ENCODE data around the gene FBXO42.

DNA sequence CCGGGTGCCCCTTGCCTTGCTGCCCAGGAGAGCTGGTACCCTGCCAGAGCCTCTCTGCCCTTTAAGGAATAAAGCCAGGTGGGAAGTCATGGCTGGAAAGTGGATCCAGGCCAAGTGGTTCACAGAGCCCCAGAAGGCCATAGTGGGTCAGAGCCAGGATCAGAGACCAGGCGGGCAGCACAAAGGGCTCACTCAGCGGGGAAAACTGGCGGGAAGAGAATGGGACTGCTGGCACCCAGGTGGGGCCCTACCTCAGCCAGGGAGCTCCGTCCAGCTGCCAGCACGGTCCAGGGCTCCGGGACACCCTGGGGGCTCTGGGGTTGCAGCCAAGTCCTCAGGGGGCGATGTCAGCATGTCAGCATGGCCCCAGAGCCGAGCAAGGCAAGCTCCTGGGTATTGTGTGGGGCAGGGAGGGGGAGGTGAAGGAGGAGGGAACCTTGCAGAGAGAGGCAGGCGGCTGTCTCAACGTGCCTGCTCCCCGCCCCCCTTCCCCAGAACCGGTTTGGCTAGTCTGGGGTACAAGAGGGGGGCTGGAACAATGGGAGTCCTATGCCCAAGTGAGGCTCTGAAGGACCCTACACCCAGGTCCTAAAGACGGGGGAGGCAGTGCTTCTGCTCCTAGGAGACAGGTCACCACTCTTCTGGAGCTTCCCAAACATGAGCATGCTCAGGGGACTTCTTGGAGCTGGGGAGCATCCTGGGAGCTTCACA, 139.9 kb downstream of the FBXO42 start, which contains the start of gene ARHGEF19:
- TF ChIP-seq, protein P1, sequence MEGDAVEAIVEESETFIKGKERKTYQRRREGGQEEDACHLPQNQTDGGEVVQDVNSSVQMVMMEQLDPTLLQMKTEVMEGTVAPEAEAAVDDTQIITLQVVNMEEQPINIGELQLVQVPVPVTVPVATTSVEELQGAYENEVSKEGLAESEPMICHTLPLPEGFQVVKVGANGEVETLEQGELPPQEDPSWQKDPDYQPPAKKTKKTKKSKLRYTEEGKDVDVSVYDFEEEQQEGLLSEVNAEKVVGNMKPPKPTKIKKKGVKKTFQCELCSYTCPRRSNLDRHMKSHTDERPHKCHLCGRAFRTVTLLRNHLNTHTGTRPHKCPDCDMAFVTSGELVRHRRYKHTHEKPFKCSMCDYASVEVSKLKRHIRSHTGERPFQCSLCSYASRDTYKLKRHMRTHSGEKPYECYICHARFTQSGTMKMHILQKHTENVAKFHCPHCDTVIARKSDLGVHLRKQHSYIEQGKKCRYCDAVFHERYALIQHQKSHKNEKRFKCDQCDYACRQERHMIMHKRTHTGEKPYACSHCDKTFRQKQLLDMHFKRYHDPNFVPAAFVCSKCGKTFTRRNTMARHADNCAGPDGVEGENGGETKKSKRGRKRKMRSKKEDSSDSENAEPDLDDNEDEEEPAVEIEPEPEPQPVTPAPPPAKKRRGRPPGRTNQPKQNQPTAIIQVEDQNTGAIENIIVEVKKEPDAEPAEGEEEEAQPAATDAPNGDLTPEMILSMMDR (IDR thresholded peaks at IDR 0.05; ENCODE audit: low read depth, low read length, missing input control), result no peak
- TF ChIP-seq, protein P2, sequence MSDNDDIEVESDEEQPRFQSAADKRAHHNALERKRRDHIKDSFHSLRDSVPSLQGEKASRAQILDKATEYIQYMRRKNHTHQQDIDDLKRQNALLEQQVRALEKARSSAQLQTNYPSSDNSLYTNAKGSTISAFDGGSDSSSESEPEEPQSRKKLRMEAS (IDR thresholded peaks at IDR 0.05), result no peak
